ENCODE data around the gene TRAIP. TPM values are rescaled to one million over a fixed set of nuclear protein-coding genes. Genes with fewer than 3 reads are reported as not detected.

TRAIP gene
- total and polyA plus RNA-seq, 3 donors from 2014 or later = 15.8 to 21.3 (median 16.0) TPM

GRCh38 chr3:49901366-49902339, 45.3 kb upstream of the TRAIP start:
- intact Hi-C loops (cut with DNase I; ENCODE audit: low total_unique reads) = no loop called here
- DNase-seq = no peak
- 69% methylated on average over 10 to 11 of the region's 11 CpGs for WGBS, 2 donors
- Histone ChIP-seq H3K27ac (no peak overlapping the region), H3K27me3 (no peaks in the 10 kb centered on the region), H3K9me3 (no peaks in the 10 kb centered on the region), H3K36me3 (ENCODE audit: low read depth, missing control alignments) (no peaks in the 10 kb centered on the region), H3K4me3 (no peak overlapping the region), H3K4me1 (peaks cover 5% of the 10 kb centered on the region)
- TF ChIP-seq POLR2A (IDR thresholded peaks at IDR 0.05) = no peak
- TF ChIP-seq CTCF (IDR thresholded peaks at IDR 0.05) = no peak

GRCh38 chr3:49900491-49901153, 44.3 kb upstream of the TRAIP start:
- no peaks in the 10 kb centered on the region for H3K9me3 ChIP-seq
- no peaks in the 10 kb centered on the region for H3K4me1 ChIP-seq
- H3K27me3 ChIP-seq = no peaks in the 10 kb centered on the region
- 83% methylated on average over 8 of the region's 8 CpGs; no CpG with 5 or more reads in 1 of the 2 donors for WGBS, 2 donors
- intact Hi-C loops (cut with DNase I; ENCODE audit: low total_unique reads) = no loop called here
- H3K27ac ChIP-seq = no peak overlapping the region
- H3K4me3 ChIP-seq = no peak overlapping the region
- TF ChIP-seq POLR2A (IDR thresholded peaks at IDR 0.05) (no peak), CTCF (IDR thresholded peaks at IDR 0.05) (no peak)
- no peak for DNase-seq
- H3K36me3 ChIP-seq (ENCODE audit: low read depth, missing control alignments) = no peaks in the 10 kb centered on the region

DNA sequence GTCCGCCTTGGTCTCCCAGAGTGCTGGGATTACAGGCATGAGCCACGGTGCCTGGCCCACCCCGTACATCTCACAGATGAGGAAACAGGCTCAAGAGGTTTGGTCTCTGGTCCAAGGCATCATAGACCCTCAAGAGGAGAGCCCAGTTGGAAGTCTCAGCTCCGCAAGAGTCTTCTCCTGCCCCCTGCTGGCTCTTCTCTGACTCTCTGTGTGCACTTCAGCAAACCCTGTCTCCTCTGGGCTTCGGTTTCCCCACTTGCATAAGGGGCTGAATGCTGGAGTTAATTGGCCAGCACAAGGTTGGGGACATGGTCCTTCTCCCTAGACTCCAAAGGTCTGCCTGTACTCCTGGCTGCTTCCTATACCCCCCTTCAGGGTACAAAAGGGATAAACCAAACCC, 43.5 kb upstream of the TRAIP start:
- Histone ChIP-seq H3K36me3 (ENCODE audit: low read depth, missing control alignments) (no peaks in the 10 kb centered on the region), H3K27ac (no peak overlapping the region), H3K9me3 (no peaks in the 10 kb centered on the region), H3K4me3 (no peak overlapping the region), H3K4me1 (no peaks in the 10 kb centered on the region), H3K27me3 (no peaks in the 10 kb centered on the region)
- TF ChIP-seq CTCF (IDR thresholded peaks at IDR 0.05) (no peak), POLR2A (IDR thresholded peaks at IDR 0.05) (no peak)
- no peak for DNase-seq
- intact Hi-C loops (cut with DNase I; ENCODE audit: low total_unique reads) = no loop called here
- WGBS, 2 donors = 77 to 80% methylated on average over 5 of the region's 5 CpGs

DNA sequence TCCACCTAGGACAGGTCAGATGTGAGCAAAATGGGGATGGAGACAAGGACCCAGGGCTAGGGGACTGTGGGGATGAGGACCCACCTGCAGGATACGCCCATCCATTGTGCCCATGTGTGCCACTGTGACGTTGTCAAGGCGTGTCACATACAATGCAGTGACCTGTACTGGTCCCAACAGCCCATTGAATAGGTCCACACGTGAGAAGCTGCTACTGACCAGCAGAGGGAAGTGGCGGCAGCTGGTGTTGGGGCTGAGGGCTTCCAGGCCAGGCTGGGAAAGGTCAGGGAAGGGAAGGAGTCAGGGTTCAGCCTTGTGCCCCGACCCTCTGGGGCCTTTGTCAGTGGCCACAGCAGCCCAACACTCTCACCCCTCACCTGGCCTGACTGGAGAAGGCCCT, 42.6 kb upstream of the TRAIP start:
- Histone ChIP-seq H3K36me3 (ENCODE audit: low read depth, missing control alignments) (no peaks in the 10 kb centered on the region), H3K27me3 (no peaks in the 10 kb centered on the region), H3K4me3 (no peak overlapping the region), H3K27ac (no peak overlapping the region), H3K9me3 (no peaks in the 10 kb centered on the region), H3K4me1 (no peaks in the 10 kb centered on the region)
- DNase-seq = no peak
- TF ChIP-seq POLR2A (IDR thresholded peaks at IDR 0.05) = no peak
- no peak for TF ChIP-seq CTCF (IDR thresholded peaks at IDR 0.05)
- 75 to 91% methylated on average over 5 to 6 of the region's 6 CpGs for WGBS, 2 donors
- intact Hi-C loops (cut with DNase I; ENCODE audit: low total_unique reads) = no loop called here

Measured in testis (tissue), 3 donors.